Measurements from ENCODE around the gene ALG1L2. TPM values are rescaled to one million over a fixed set of nuclear protein-coding genes. Genes with fewer than 3 reads are reported as not detected.
"Not testable (repeated sequence)": the region's sequence is repeated elsewhere in the genome, so short reads cannot be mapped to it uniquely, and the experiment has no call there.

Gene ALG1L2
- total and polyA plus RNA-seq, 2 of the 4 experiments (the other 2 are of a cell fraction) = not detected

GRCh38 chr3:130138992-130139391, 57.4 kb downstream of the ALG1L2 start:
- POLR2A ChIA-PET (ENCODE audit: unreplicated experiment); dilution Hi-C loops (cut with HindIII; ENCODE audit: low sequenced_read_pairs, unreplicated experiment); in situ Hi-C loops (cut with MboI; ENCODE audit: low sequenced_read_pairs): not testable (repeated sequence)

More at GRCh38 chr3:130138992-130139391, 57.4 kb downstream of the ALG1L2 start:
- H3K27me3 ChIP-seq (ENCODE audit: control insufficient read depth, insufficient read depth, low read length); H4K8ac ChIP-seq (ENCODE audit: low read depth in 2 of 2, low read length in 2 of 2); H3K27ac ChIP-seq (ENCODE audit: insufficient read depth, low read length); H4K20me1 ChIP-seq (ENCODE audit: insufficient read depth, low read length); CTCF ChIA-PET; H3K9me1 ChIP-seq (ENCODE audit: insufficient read depth, low read length); H2BK20ac ChIP-seq (ENCODE audit: low read depth, low read length); H3K56ac ChIP-seq (ENCODE audit: extremely low read depth, insufficient read depth, low read length); H2AK5ac ChIP-seq (ENCODE audit: low read depth, low read length); H2AFZ ChIP-seq (replicated peaks; ENCODE audit: low read length, poor library complexity); H3K4me2 ChIP-seq (ENCODE audit: low read depth, low read length); H3K9ac ChIP-seq (ENCODE audit: low read depth, low read length); H3K79me1 ChIP-seq (ENCODE audit: low read depth in 1 of 2, low read length in 2 of 2); H2BK5ac ChIP-seq (ENCODE audit: low read depth, low read length, poor library complexity, severe bottlenecking); H3K36me3 ChIP-seq (ENCODE audit: control insufficient read depth, insufficient read depth, low read length); intact Hi-C loops (cut with micrococcal nuclease); H3K23ac ChIP-seq (ENCODE audit: low read depth, low read length); H3K9me3 ChIP-seq (ENCODE audit: control insufficient read depth, insufficient read depth, low read length); H3K4me3 ChIP-seq (ENCODE audit: insufficient read depth, low read depth, low read length); H2BK120ac ChIP-seq (ENCODE audit: low read depth, low read length); H3K4ac ChIP-seq (ENCODE audit: low read depth, low read length); ATAC-seq (ENCODE audit: low read depth); H2BK15ac ChIP-seq (ENCODE audit: low read depth, low read length); H4K5ac ChIP-seq (ENCODE audit: low read depth, low read length); H2AK9ac ChIP-seq (replicated peaks; ENCODE audit: low read depth, low read length, poor library complexity); H3K18ac ChIP-seq (ENCODE audit: low read depth, low read length); H3K4me1 ChIP-seq (ENCODE audit: control insufficient read depth, insufficient read depth, low read length); DNase-seq; BruUV-seq (replicated peaks); H3K14ac ChIP-seq (replicated peaks; ENCODE audit: low read depth, low read length); H4K91ac ChIP-seq (ENCODE audit: insufficient read depth, low read depth, low read length): not testable (repeated sequence)
- no CpG with 5 or more reads among the region's 8 CpGs for WGBS, 2 experiments (ENCODE audit: extremely low coverage in 2 of 2, insufficient read length in 1 of 2)
